Right lobe of liver (tissue), 4 donors: ENCODE results near the gene CYB5D1.

ENCODE experiments used
- CTCF ChIP-seq, 4 donors: fragments of 200-600 bp in 3 of 4; fragments of 450-650 bp in 1 of 4; IDR thresholded peaks; one replicate each; pipeline versions ENCODE4 v1.5.1 to v1.8.0; 2016 to 2022; ENCODE audit warnings: antibody characterized with exemption in 4 of 4, mild to moderate bottlenecking in 2 of 4
- POLR2A ChIP-seq: fragments of 450-650 bp; IDR thresholded peaks from one replicate; pipeline ENCODE4 v1.6.1; 2017; ENCODE audit warnings: antibody characterized with exemption, mild to moderate bottlenecking
- donor health status: DM: no; HTN: no; CAD: no.
- donor health status: DM: no; HTN: no; CAD: no.
- donor health status: DM: no; HTN: yes; CAD: no.

GRCh38 chr17:7820231-7820630 lies 37.6 kb upstream of the CYB5D1 start:
- no peak for TF ChIP-seq CTCF (IDR thresholded peaks at IDR 0.05)
- TF ChIP-seq POLR2A = no peak
